Esophagus muscularis mucosa (tissue), 4 donors: Measurements from ENCODE around the gene ITPR1. TPM values are rescaled to one million over a fixed set of nuclear protein-coding genes. Genes with fewer than 3 reads are reported as not detected.

Source experiments
- DNase-seq: peaks from one replicate; pipeline ENCODE4 v3.0.0-alpha.2; 2017; ENCODE audit errors: extremely low spot score
- H3K27ac ChIP-seq, 4 donors: fragments of 200-600 bp; sonication (generic); replicated peaks in 1 of 4; 1 replicate in 3 of 4; 2 replicates in 1 of 4; pipeline ENCODE4 v1.5.1; 2016 to 2019; ENCODE audit warnings: mild to moderate bottlenecking in 1 of 4
- H3K27me3 ChIP-seq, 4 donors: fragments of 200-600 bp; sonication (generic); one replicate each; pipeline versions ENCODE4 v1.5.1 to v1.6.0; 2016 to 2019
- H3K36me3 ChIP-seq, 4 donors: fragments of 200-600 bp; sonication (generic); one replicate each; pipeline ENCODE4 v1.5.1; 2016 to 2019
- H3K4me1 ChIP-seq, 4 donors: fragments of 200-600 bp; sonication (generic); one replicate each; pipeline ENCODE4 v1.5.1; 2016 to 2019
- H3K4me3 ChIP-seq, 4 donors: fragments of 200-600 bp; sonication (generic); 1 replicate in 2 of 4; 2 replicates in 2 of 4; pipeline ENCODE4 v1.5.1; 2016 to 2019; ENCODE audit warnings: mild to moderate bottlenecking in 4 of 4, moderate library complexity in 1 of 4
- H3K9me3 ChIP-seq, 4 donors: fragments of 200-600 bp; sonication (generic); 1 replicate in 3 of 4; 2 replicates in 1 of 4; pipeline ENCODE4 v1.5.1; 2016 to 2019
- CTCF ChIP-seq, 3 experiments: fragments of 200-600 bp in 2 of 3; fragments of 450-650 bp in 1 of 3; sonication (generic) in 2 of 3; IDR thresholded peaks; one replicate each; pipeline ENCODE4 v1.5.1; 2017 to 2019; ENCODE audit warnings: antibody characterized with exemption in 3 of 3, mild to moderate bottlenecking in 2 of 3, moderate library complexity in 1 of 3
- EP300 ChIP-seq: sonication (generic); formaldehyde crosslinking; IDR thresholded peaks from one replicate; pipeline ENCODE4 v1.6.1; 2017; ENCODE audit warnings: antibody characterized with exemption
- POLR2A ChIP-seq: fragments of 450-650 bp; IDR thresholded peaks from one replicate; pipeline ENCODE4 v1.6.1; 2017; ENCODE audit warnings: antibody characterized with exemption, moderate library complexity, mild to moderate bottlenecking, low read depth
- POLR2AphosphoS5 ChIP-seq, 2 donors: sonication (generic); formaldehyde crosslinking; IDR thresholded peaks; one replicate each; pipeline ENCODE4 v1.6.1; 2017; ENCODE audit warnings: antibody characterized with exemption in 2 of 2
- WGBS: methylation state at CpG from one replicate; pipeline ENCODE4 v1.1.5; 2018; 5-methylcytosine and 5-hydroxymethylcytosine counted together
- intact Hi-C: fragments of 100-400 bp; cut with DNase I; formaldehyde crosslinking; loops from one replicate; pipeline ENCODE4 v1.15.1; 2023
- total RNA-seq, 4 donors: library from RNA; depleted of rRNA; stranded (reverse); fragments of >200 nt; gene quantifications; one replicate each; pipeline versions ENCODE4 v1.1.0 to v1.2.1, GENCODE V29; 2016

ITPR1 gene
- total RNA-seq, 4 donors from 2014 or later, result 204 to 271 (median 222) TPM

- peaks cover 29 to 59% (median 41%) of the 10 kb centered on the region in 4 donors for H3K4me1 ChIP-seq
- H3K4me3 ChIP-seq, result no peak overlapping the region
- peak overlapping the region in 3 of 4 donors; percentile 33 to 91 (median 90) for H3K27ac ChIP-seq
- no peaks in the 10 kb centered on the region for H3K9me3 ChIP-seq
- intact Hi-C loops, result no loop called here
- no peak for TF ChIP-seq CTCF (IDR thresholded peaks at IDR 0.05)
- no peak for TF ChIP-seq POLR2A
- no peak for TF ChIP-seq EP300
- TF ChIP-seq POLR2AphosphoS5 (IDR thresholded peaks at IDR 0.05), result no peak
- H3K36me3 ChIP-seq, result peaks cover 0 to 15% (median 3%) of the 10 kb centered on the region in 4 donors
- WGBS, result 64% methylated on average over 3 of the region's 3 CpGs
- no peaks in the 10 kb centered on the region for H3K27me3 ChIP-seq
- no peak for DNase-seq
Measured at GRCh38 chr3:4744405-4745234, 251.5 kb downstream of the ITPR1 start.

- Histone ChIP-seq H3K4me3 (no peak overlapping the region), H3K36me3 (peaks cover 0 to 15% (median 3%) of the 10 kb centered on the region in 4 donors), H3K4me1 (peaks cover 32 to 61% (median 44%) of the 10 kb centered on the region in 4 donors), H3K27me3 (no peaks in the 10 kb centered on the region), H3K27ac (peak overlapping the region; percentile 8 to 91 (median 62)), H3K9me3 (no peaks in the 10 kb centered on the region)
- TF ChIP-seq CTCF (IDR thresholded peaks at IDR 0.05) (no peak), POLR2A (no peak), EP300 (no peak), POLR2AphosphoS5 (IDR thresholded peaks at IDR 0.05) (no peak)
- WGBS, result 59% methylated on average over 7 of the region's 7 CpGs
- DNase-seq, result no peak
- intact Hi-C loops, result no loop called here
Measured at GRCh38 chr3:4745235-4745610, 252.1 kb downstream of the ITPR1 start.

- peaks cover 32 to 61% (median 44%) of the 10 kb centered on the region in 4 donors for H3K4me1 ChIP-seq
- DNase-seq, result no peak
- peaks cover 0 to 15% (median 3%) of the 10 kb centered on the region in 4 donors for H3K36me3 ChIP-seq
- no peaks in the 10 kb centered on the region for H3K9me3 ChIP-seq
- WGBS, result 54% methylated on average over 11 of the region's 11 CpGs
- H3K27me3 ChIP-seq, result no peaks in the 10 kb centered on the region
- H3K27ac ChIP-seq, result peak overlapping the region in 2 of 4 donors; percentile 90 to 91
- no peak for TF ChIP-seq POLR2AphosphoS5 (IDR thresholded peaks at IDR 0.05)
- TF ChIP-seq POLR2A, result no peak
- TF ChIP-seq EP300, result no peak
- no peak for TF ChIP-seq CTCF (IDR thresholded peaks at IDR 0.05)
- H3K4me3 ChIP-seq, result no peak overlapping the region
- intact Hi-C loops, result no loop called here
Measured at GRCh38 chr3:4746241-4746958, 253.3 kb downstream of the ITPR1 start.

- H3K27ac ChIP-seq, result peak overlapping the region in 1 of 4 donors; percentile 80
- no peak for DNase-seq
Measured at GRCh38 chr3:4748127-4748526, 255.0 kb downstream of the ITPR1 start.

More at GRCh38 chr3:4748127-4748526, 255.0 kb downstream of the ITPR1 start:
- H3K27me3 ChIP-seq, result no peaks in the 10 kb centered on the region
- H3K9me3 ChIP-seq, result no peaks in the 10 kb centered on the region
- TF ChIP-seq CTCF (IDR thresholded peaks at IDR 0.05) (no peak), POLR2A (no peak), EP300 (no peak), POLR2AphosphoS5 (IDR thresholded peaks at IDR 0.05) (no peak)
- 82% methylated on average over 1 of the region's 1 CpG for WGBS
- H3K4me1 ChIP-seq, result peaks cover 28 to 54% (median 40%) of the 10 kb centered on the region in 4 donors
- H3K36me3 ChIP-seq, result peaks cover 0 to 15% (median 3%) of the 10 kb centered on the region in 4 donors
- no peak overlapping the region for H3K4me3 ChIP-seq
- intact Hi-C loops, result no loop called here
